Measurements from ENCODE around the gene SLC25A20. TPM values are rescaled to one million over a fixed set of nuclear protein-coding genes. Genes with fewer than 3 reads are reported as not detected.
A peak's percentile ranks its signal among the peaks of the same experiment; 100 is the strongest.
"Not testable (repeated sequence)": the region's sequence is repeated elsewhere in the genome, so short reads cannot be mapped to it uniquely, and the experiment has no call there.

SLC25A20 gene
- total and polyA plus RNA-seq, 9 donors, result 5.6 to 37.6 (median 11.1) TPM

DNA sequence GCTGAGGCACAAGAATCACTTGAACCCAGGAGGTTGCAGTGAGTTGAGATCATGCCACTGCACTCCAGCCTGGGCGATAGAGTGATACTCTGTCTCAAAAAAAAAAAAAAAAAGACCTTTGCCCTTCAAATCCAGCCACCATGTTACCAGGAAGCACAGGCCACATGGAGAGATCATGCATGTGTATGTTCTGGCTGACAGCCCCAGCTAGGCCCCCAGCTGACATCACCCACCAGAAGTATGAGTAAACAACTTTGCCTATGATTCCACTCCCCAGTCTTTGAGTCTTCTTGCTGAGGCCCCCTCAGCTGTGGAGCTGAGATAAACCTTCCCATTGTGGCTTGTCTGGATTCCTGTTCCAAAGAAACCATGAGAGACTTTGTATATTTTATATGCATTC lies 16.6 kb upstream of the SLC25A20 start:
- peak in 1 of 5 donors; percentile 17 for DNase-seq
- 78 to 92% (median 85%) methylated on average over 1 of the region's 1 CpG for WGBS, 3 donors
- H3K27ac ChIP-seq, result no peak overlapping the region
- no peak overlapping the region for H3K4me3 ChIP-seq
- H3K27me3 ChIP-seq, result no peaks in the 10 kb centered on the region
- no peak for TF ChIP-seq POLR2A (IDR thresholded peaks at IDR 0.05)
- no peak for TF ChIP-seq EP300 (IDR thresholded peaks at IDR 0.05)
- TF ChIP-seq, protein P1, sequence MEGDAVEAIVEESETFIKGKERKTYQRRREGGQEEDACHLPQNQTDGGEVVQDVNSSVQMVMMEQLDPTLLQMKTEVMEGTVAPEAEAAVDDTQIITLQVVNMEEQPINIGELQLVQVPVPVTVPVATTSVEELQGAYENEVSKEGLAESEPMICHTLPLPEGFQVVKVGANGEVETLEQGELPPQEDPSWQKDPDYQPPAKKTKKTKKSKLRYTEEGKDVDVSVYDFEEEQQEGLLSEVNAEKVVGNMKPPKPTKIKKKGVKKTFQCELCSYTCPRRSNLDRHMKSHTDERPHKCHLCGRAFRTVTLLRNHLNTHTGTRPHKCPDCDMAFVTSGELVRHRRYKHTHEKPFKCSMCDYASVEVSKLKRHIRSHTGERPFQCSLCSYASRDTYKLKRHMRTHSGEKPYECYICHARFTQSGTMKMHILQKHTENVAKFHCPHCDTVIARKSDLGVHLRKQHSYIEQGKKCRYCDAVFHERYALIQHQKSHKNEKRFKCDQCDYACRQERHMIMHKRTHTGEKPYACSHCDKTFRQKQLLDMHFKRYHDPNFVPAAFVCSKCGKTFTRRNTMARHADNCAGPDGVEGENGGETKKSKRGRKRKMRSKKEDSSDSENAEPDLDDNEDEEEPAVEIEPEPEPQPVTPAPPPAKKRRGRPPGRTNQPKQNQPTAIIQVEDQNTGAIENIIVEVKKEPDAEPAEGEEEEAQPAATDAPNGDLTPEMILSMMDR (IDR thresholded peaks at IDR 0.05), result no peak
- peaks cover 9% of the 10 kb centered on the region for H3K4me1 ChIP-seq (ENCODE audit: insufficient read depth)
- H3K9me3 ChIP-seq, result no peaks in the 10 kb centered on the region
- no peaks in the 10 kb centered on the region for H3K36me3 ChIP-seq
- intact Hi-C loops (cut with DNase I), result loop anchor here in 1 of 4 donors (10.0 kb wide), 1 partner anchor 110 kb away; the partner anchor contains the start of genes IMPDH2 and NDUFAF3

DNA sequence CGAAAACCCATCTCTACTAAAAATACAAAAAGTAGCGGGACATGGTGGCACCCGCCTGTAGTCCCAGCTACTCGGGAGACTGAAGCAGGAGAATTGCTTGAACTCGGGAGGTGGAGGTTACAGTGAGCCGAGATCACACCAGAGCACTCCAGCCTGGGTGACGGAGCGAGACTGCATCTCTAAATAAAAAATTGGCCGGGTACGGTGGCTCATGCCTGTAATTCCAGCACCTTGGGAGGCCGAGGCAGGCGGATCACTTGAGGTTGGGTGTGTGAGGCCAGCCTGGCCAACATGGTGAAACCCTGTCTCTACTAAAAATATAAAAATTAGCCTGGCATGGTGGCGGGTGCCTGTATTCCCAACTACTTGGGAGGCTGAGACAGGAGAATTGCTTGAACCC lies 8.3 kb upstream of the SLC25A20 start:
- not testable (repeated sequence) for H3K27me3 ChIP-seq
- WGBS, 3 donors, result 91 to 92% (median 92%) methylated on average over 13 of the region's 13 CpGs

DNA sequence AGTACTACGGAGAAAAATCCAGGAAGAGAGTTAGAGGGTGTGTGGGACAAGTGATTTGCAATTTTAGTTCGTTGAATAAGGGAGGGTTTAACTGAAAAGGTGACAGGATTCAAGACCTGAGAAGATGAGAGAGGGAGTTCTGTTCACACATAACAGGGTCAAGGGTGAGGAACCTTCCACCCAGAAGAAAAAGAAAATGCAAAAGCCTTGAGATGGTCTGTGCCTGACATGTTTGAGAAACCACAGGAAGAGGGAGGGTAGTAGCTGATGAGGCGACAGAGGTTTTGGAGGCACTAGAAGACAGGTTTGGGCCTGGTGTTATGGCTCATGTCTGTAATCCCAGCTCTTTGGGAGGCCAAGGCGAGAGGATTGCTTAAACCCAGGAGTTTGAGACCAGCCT lies 591 bp upstream of the SLC25A20 start:
- TF ChIP-seq, protein P1 (IDR thresholded peaks at IDR 0.05), result no peak
- TF ChIP-seq POLR2A (IDR thresholded peaks at IDR 0.05) (no peak), EP300 (IDR thresholded peaks at IDR 0.05) (no peak)
- H3K27ac ChIP-seq, result no peak overlapping the region

More for the DNA sequence above, 8.3 kb upstream of the SLC25A20 start:
- H3K4me1 ChIP-seq (ENCODE audit: insufficient read depth); H3K36me3 ChIP-seq; H3K27ac ChIP-seq; H3K9me3 ChIP-seq; intact Hi-C loops (cut with DNase I); H3K4me3 ChIP-seq: not testable (repeated sequence)
- peak in 1 of 5 donors; percentile 5 for DNase-seq

DNA sequence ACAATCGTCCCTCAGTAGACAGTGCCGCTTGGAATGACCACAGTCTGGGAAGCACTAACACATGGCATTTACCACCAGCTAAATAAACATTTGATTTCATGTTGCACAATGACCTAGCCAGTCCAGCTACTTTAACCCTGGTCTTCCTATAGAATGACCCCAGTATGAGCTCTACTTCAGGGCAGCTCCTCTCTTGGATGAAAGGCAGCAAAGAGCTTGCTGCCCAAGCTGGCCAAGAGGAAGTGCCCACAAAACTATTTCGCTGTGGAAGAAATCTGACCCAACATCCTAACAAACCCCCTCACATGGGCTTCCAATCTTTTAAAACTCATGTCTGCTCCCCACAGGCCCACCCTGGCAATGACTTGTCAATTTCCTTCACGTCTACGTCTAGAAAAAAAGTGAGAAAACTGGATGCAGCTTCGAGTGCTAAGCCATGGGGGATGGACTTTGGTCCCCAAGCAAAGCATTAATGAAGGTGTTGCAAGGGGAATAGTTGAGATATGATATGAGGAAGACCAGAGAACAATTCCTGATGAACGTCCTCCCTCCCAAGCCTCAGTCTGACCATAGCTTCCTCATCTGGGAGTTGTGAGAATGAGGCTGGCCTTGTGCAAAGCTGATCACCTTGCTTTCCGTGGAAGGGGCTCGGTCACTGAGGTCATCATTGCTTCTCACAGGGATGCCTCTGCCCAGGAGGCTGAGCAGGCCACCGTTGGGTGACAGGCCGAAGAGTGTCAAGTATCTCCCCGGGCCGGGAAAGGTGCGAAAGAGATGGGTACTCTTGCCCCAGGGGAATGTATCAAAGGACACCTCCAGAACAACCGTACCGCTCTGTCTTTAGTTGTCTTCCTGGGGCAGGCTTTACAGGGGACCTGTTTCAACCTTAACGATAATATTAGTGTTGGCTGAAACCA lies 964 bp downstream of the SLC25A20 start:
- TF ChIP-seq, protein P1 (IDR thresholded peaks at IDR 0.05), result no peak
- TF ChIP-seq POLR2A (IDR thresholded peaks at IDR 0.05) (no peak), EP300 (IDR thresholded peaks at IDR 0.05) (no peak)
- no peak for DNase-seq
- peaks cover 11% of the 10 kb centered on the region for H3K4me1 ChIP-seq (ENCODE audit: insufficient read depth)
- H3K9me3 ChIP-seq, result no peaks in the 10 kb centered on the region
- no peaks in the 10 kb centered on the region for H3K36me3 ChIP-seq
- intact Hi-C loops (cut with DNase I), result no loop called here
- no peaks in the 10 kb centered on the region for H3K27me3 ChIP-seq
- H3K4me3 ChIP-seq, result peak overlapping the region; percentile 71
- 56 to 60% (median 57%) methylated on average over 17 of the region's 17 CpGs for WGBS, 3 donors
- no peak overlapping the region for H3K27ac ChIP-seq

More for the DNA sequence above, 591 bp upstream of the SLC25A20 start:
- DNase-seq, result no peak
- H3K9me3 ChIP-seq, result no peaks in the 10 kb centered on the region
- intact Hi-C loops (cut with DNase I), result no loop called here
- WGBS, 3 donors, result 69 to 77% (median 75%) methylated on average over 4 of the region's 4 CpGs
- H3K36me3 ChIP-seq, result no peaks in the 10 kb centered on the region
- H3K4me3 ChIP-seq, result peak overlapping the region; percentile 71
- no peaks in the 10 kb centered on the region for H3K27me3 ChIP-seq
- peaks cover 11% of the 10 kb centered on the region for H3K4me1 ChIP-seq (ENCODE audit: insufficient read depth)

DNA sequence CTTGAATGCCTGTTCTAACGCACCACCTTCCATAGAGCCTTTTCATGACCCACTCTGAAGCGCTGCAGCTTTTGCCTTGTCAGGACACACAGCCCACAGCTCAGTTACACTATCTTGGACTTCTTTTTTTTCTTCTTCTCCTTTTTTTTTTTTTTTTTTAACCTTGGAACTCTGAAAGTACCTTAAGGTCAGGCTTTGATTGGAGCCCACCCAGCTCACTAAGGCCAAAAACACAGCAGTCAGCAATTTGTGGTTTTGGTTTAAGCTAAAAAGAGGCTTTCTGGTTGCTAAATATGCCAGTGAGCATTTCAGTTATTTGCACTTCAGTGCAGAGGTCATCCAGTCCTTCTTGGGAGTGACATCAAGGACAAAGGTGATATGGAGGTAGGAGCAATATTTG lies 1.7 kb downstream of the SLC25A20 start:
- no peak overlapping the region for H3K27ac ChIP-seq
- intact Hi-C loops (cut with DNase I), result no loop called here
- H3K36me3 ChIP-seq, result no peaks in the 10 kb centered on the region
- no peaks in the 10 kb centered on the region for H3K27me3 ChIP-seq
- no peaks in the 10 kb centered on the region for H3K9me3 ChIP-seq
- no peak overlapping the region for H3K4me3 ChIP-seq
- 76 to 83% (median 77%) methylated on average over 2 of the region's 2 CpGs for WGBS, 3 donors
- DNase-seq, result peak in 1 of 5 donors; percentile 15
- H3K4me1 ChIP-seq (ENCODE audit: insufficient read depth), result peaks cover 11% of the 10 kb centered on the region
- TF ChIP-seq, protein P1 (IDR thresholded peaks at IDR 0.05), result no peak
- no peak for TF ChIP-seq POLR2A (IDR thresholded peaks at IDR 0.05)
- TF ChIP-seq EP300 (IDR thresholded peaks at IDR 0.05), result no peak
